DND-41 (cell line): ENCODE measurements around the gene RAB3GAP2.
"Not testable (repeated sequence)": the region's sequence is repeated elsewhere in the genome, so short reads cannot be mapped to it uniquely, and the experiment has no call there.

Experiments used
- ATAC-seq: fragments of 200-7000 bp; cut with Tn5 transposase; 3 replicates; pipeline ENCODE4 v1.9.1; 2021; ENCODE audit warnings: low read depth; ENCODE audit not compliant: insufficient read depth
- DNase-seq: peaks from one replicate; pipeline ENCODE4 v3.0.0-alpha.2; 2020
- H2AFZ ChIP-seq: 2 replicates; pipeline ENCODE4 v1.6.0; 2012; ENCODE audit warnings: low read depth, low read length
- H3K27ac ChIP-seq: 2 replicates; pipeline ENCODE4 v1.5.1; 2012; ENCODE audit warnings: low read length, inconsistent platforms
- H3K27me3 ChIP-seq: fragments of 200-600 bp; sonication (generic); 2 replicates; pipeline ENCODE4 v1.6.0; 2012; ENCODE audit warnings: low read length, mild to moderate bottlenecking, inconsistent platforms; ENCODE audit not compliant: insufficient read depth, poor library complexity
- H3K36me3 ChIP-seq: 2 replicates; pipeline ENCODE4 v1.5.1; 2012; ENCODE audit warnings: low read length, inconsistent platforms; ENCODE audit not compliant: insufficient read depth
- H3K4me1 ChIP-seq: 2 replicates; pipeline ENCODE4 v1.5.1; 2012; ENCODE audit warnings: mild to moderate bottlenecking, low read length; ENCODE audit not compliant: insufficient read depth
- H3K4me2 ChIP-seq: 2 replicates; pipeline ENCODE4 v1.6.0; 2012; ENCODE audit warnings: mild to moderate bottlenecking, moderate library complexity, low read length, inconsistent platforms; ENCODE audit not compliant: insufficient read depth
- H3K4me3 ChIP-seq, 2 experiments: fragments of 200-600 bp in 1 of 2; shearing (Covaris generic) in 1 of 2; 2 replicates each; pipeline ENCODE4 v1.5.1; 2012 to 2016; ENCODE audit warnings: inconsistent platforms in 2 of 2, low read length in 2 of 2, mild to moderate bottlenecking in 2 of 2, low read depth in 1 of 2, moderate library complexity in 1 of 2
- H3K79me2 ChIP-seq: 2 replicates; pipeline ENCODE4 v1.6.0; 2012; ENCODE audit warnings: low read length, inconsistent platforms; ENCODE audit not compliant: insufficient read depth
- H3K9ac ChIP-seq: 2 replicates; pipeline ENCODE4 v1.6.0; 2012; ENCODE audit warnings: low read depth, mild to moderate bottlenecking, inconsistent platforms, low read length, moderate library complexity
- H3K9me3 ChIP-seq: 2 replicates; pipeline ENCODE4 v1.5.1; 2012; ENCODE audit warnings: low read length, moderate library complexity, mild to moderate bottlenecking, inconsistent platforms; ENCODE audit not compliant: insufficient read depth, severe bottlenecking
- H4K20me1 ChIP-seq: 2 replicates; pipeline ENCODE4 v1.6.0; 2012; ENCODE audit warnings: low read length; ENCODE audit not compliant: insufficient read depth
- CTCF ChIP-seq: IDR thresholded peaks from 2 replicates; pipeline ENCODE4 v1.5.1; 2012; ENCODE audit warnings: borderline replicate concordance, low read length, moderate library complexity, mild to moderate bottlenecking; ENCODE audit not compliant: poor library complexity, severe bottlenecking; ENCODE audit errors: extremely low read depth
- EZH2 ChIP-seq: IDR thresholded peaks from 3 replicates; pipeline ENCODE4 v1.6.1; 2012; ENCODE audit warnings: borderline replicate concordance, low read depth, mild to moderate bottlenecking, moderate library complexity, low read length, inconsistent platforms; ENCODE audit not compliant: severe bottlenecking

The RAB3GAP2 gene

GRCh38 chr1:220267630-220268029 lies 4.6 kb downstream of the RAB3GAP2 start:
- Histone ChIP-seq H3K4me3 (no peak overlapping the region), H3K36me3 (peaks cover 41% of the 10 kb centered on the region)

GRCh38 chr1:220260228-220260627 lies 12.0 kb downstream of the RAB3GAP2 start:
- H3K27ac ChIP-seq, H3K4me1 ChIP-seq, DNase-seq, H3K9me3 ChIP-seq, ATAC-seq, H4K20me1 ChIP-seq, H3K4me2 ChIP-seq, H3K27me3 ChIP-seq, H3K4me3 ChIP-seq, H3K9ac ChIP-seq, H3K36me3 ChIP-seq, H2AFZ ChIP-seq: not testable (repeated sequence)
- H3K79me2 ChIP-seq, result peaks cover 54% of the 10 kb centered on the region

More at GRCh38 chr1:220267630-220268029, 4.6 kb downstream of the RAB3GAP2 start:
- Histone ChIP-seq H3K27me3 (no peaks in the 10 kb centered on the region), H3K27ac (no peak overlapping the region), H4K20me1 (no peaks in the 10 kb centered on the region; the same call in 1 of the 2 replicates), H2AFZ (no peak overlapping the region), H3K79me2 (peaks cover 72% of the 10 kb centered on the region), H3K9ac (no peak overlapping the region), H3K9me3 (no peaks in the 10 kb centered on the region), H3K4me2 (no peak overlapping the region; the same call in 1 of the 2 replicates), H3K4me1 (peaks cover 29% of the 10 kb centered on the region)
- ATAC-seq, result no peak
- TF ChIP-seq CTCF (no peak), EZH2 (no peak)
- DNase-seq, result no peak

- ATAC-seq, result not testable (repeated sequence)
Observed at GRCh38 chr1:220259756-220260155, 12.5 kb downstream of the RAB3GAP2 start.

GRCh38 chr1:220256194-220256593 lies 16.1 kb downstream of the RAB3GAP2 start:
- peaks cover 48% of the 10 kb centered on the region for H3K79me2 ChIP-seq
- not testable (repeated sequence) for H2AFZ ChIP-seq, H3K4me1 ChIP-seq, ATAC-seq, H3K4me2 ChIP-seq, H4K20me1 ChIP-seq, H3K9ac ChIP-seq, H3K9me3 ChIP-seq, DNase-seq, H3K27ac ChIP-seq, H3K4me3 ChIP-seq, H3K27me3 ChIP-seq
- peaks cover 21% of the 10 kb centered on the region for H3K36me3 ChIP-seq

More at GRCh38 chr1:220259756-220260155, 12.5 kb downstream of the RAB3GAP2 start:
- not testable (repeated sequence) for H3K9ac ChIP-seq, DNase-seq, H3K27ac ChIP-seq, H3K4me1 ChIP-seq, H4K20me1 ChIP-seq, H2AFZ ChIP-seq, H3K4me2 ChIP-seq, H3K27me3 ChIP-seq, H3K9me3 ChIP-seq, H3K4me3 ChIP-seq, H3K36me3 ChIP-seq
- peaks cover 56% of the 10 kb centered on the region for H3K79me2 ChIP-seq

- TF ChIP-seq CTCF (no peak), EZH2 (no peak)
- no peak overlapping the region for H3K4me2 ChIP-seq
- ATAC-seq (no peak), DNase-seq (no peak)
- H3K4me1 ChIP-seq, result no peaks in the 10 kb centered on the region
- H3K4me3 ChIP-seq, result no peak overlapping the region
- no peak overlapping the region for H2AFZ ChIP-seq
- H3K9me3 ChIP-seq, result peaks cover 12% of the 10 kb centered on the region
- H3K27ac ChIP-seq, result no peak overlapping the region
- H3K36me3 ChIP-seq, result peaks cover 29% of the 10 kb centered on the region
- no peak overlapping the region for H3K9ac ChIP-seq
- no peaks in the 10 kb centered on the region; the same call in 1 of the 2 replicates for H4K20me1 ChIP-seq
- H3K27me3 ChIP-seq, result no peaks in the 10 kb centered on the region
- peaks cover 44% of the 10 kb centered on the region for H3K79me2 ChIP-seq
Observed at GRCh38 chr1:220255204-220255603, 17.0 kb downstream of the RAB3GAP2 start.

GRCh38 chr1:220253290-220253689 lies 19.0 kb downstream of the RAB3GAP2 start:
- H3K36me3 ChIP-seq, result peaks cover 38% of the 10 kb centered on the region
- peaks cover 33% of the 10 kb centered on the region for H3K79me2 ChIP-seq
- H3K4me1 ChIP-seq, H3K4me3 ChIP-seq, H3K9ac ChIP-seq, H2AFZ ChIP-seq, H3K27ac ChIP-seq, H3K27me3 ChIP-seq, DNase-seq, H4K20me1 ChIP-seq, H3K4me2 ChIP-seq: not testable (repeated sequence)
- H3K9me3 ChIP-seq, result peaks cover 29% of the 10 kb centered on the region
- ATAC-seq, result peak; percentile 90
